B cell (primary cell): ENCODE results near the gene SNX10. TPM values are rescaled to one million over a fixed set of nuclear protein-coding genes. Genes with fewer than 3 reads are reported as not detected.
A peak's percentile ranks its signal among the peaks of the same experiment; 100 is the strongest.

Experiments used
- ATAC-seq: fragments of 200-7000 bp; cut with Tn5 transposase; one replicate; pipeline ENCODE4 v1.10.0; 2021; ENCODE audit warnings: low read depth, mild to moderate bottlenecking, moderate number of reproducible peaks, moderate library complexity
- CTCF ChIA-PET: fragments of 350-600 bp; sonication (Branson Sonifier 250); formaldehyde crosslinking; loops from one replicate; lab custom pipeline; 2021; ENCODE audit warnings: antibody characterized with exemption, inconsistent platforms; lab: Charles Lee
- POLR2A ChIA-PET: fragments of 350-600 bp; sonication (Branson Sonifier 250); formaldehyde crosslinking; loops from one replicate; lab custom pipeline; 2021; ENCODE audit warnings: antibody characterized with exemption; lab: Charles Lee
- DNase-seq: peaks from one replicate; pipeline ENCODE4 v3.0.0; 2013
- H2AFZ ChIP-seq: 2 replicates; pipeline ENCODE4 v1.6.1; 2012; ENCODE audit warnings: mild to moderate bottlenecking, low read depth, low read length; ENCODE audit not compliant: insufficient read depth, poor library complexity, severe bottlenecking
- H3K27ac ChIP-seq, 2 donors: 1 replicate in 1 of 2; 2 replicates in 1 of 2; pipeline ENCODE4 v1.5.1; 2012 to 2013; ENCODE audit warnings: low read length in 2 of 2, mild to moderate bottlenecking in 2 of 2, moderate library complexity in 1 of 2
- H3K27me3 ChIP-seq, 4 experiments: fragments of 200-600 bp in 1 of 4; sonication (generic) in 1 of 4; replicated peaks in 1 of 4; 1 replicate in 2 of 4; 2 replicates in 2 of 4; pipeline versions ENCODE4 v1.6.1 to v1.7.0; 2013 to 2016; ENCODE audit warnings: low read length in 3 of 4, mild to moderate bottlenecking in 2 of 4, mixed read lengths in 1 of 4, moderate library complexity in 1 of 4; ENCODE audit not compliant: insufficient read depth in 4 of 4, control insufficient read depth in 3 of 4; ENCODE audit errors: control extremely low read depth in 1 of 4
- H3K36me3 ChIP-seq, 2 experiments: replicated peaks in 1 of 2; 1 replicate in 1 of 2; 2 replicates in 1 of 2; pipeline versions ENCODE4 v1.6.1 to v1.7.1; 2013; ENCODE audit warnings: low read length in 1 of 2; ENCODE audit not compliant: insufficient read depth in 2 of 2, control insufficient read depth in 1 of 2; ENCODE audit errors: control extremely low read depth in 1 of 2, extremely low read depth in 1 of 2
- H3K4me1 ChIP-seq, 2 donors: fragments of 200-600 bp in 1 of 2; sonication (generic) in 1 of 2; 1 replicate in 1 of 2; 2 replicates in 1 of 2; pipeline versions ENCODE4 v1.5.1 to v1.6.1; 2013 to 2017; ENCODE audit warnings: low read length in 2 of 2; ENCODE audit not compliant: control insufficient read depth in 2 of 2, insufficient read depth in 2 of 2
- H3K4me2 ChIP-seq: replicated peaks from 2 replicates; pipeline ENCODE3; 2012; ENCODE audit warnings: mild to moderate bottlenecking, low read depth, low read length; ENCODE audit not compliant: poor library complexity, severe bottlenecking
- H3K4me3 ChIP-seq, 5 experiments: fragments of 200-600 bp in 1 of 5; sonication (generic) in 1 of 5; 1 replicate in 3 of 5; 2 replicates in 2 of 5; pipeline versions ENCODE4 v1.5.1 to v1.7.0; 2011 to 2016; ENCODE audit warnings: low read length in 4 of 5, mild to moderate bottlenecking in 4 of 5, low read depth in 2 of 5, control low read depth in 1 of 5, moderate library complexity in 1 of 5; ENCODE audit not compliant: insufficient read depth in 1 of 5; ENCODE audit errors: control extremely low read depth in 1 of 5, extremely low read depth in 1 of 5
- H3K79me2 ChIP-seq: fragments of 200-600 bp; sonication (generic); one replicate; pipeline ENCODE4 v1.6.0; 2016; ENCODE audit warnings: low read length; ENCODE audit not compliant: control insufficient read depth, insufficient read depth
- H3K9ac ChIP-seq: fragments of 200-600 bp; sonication (generic); 2 replicates; pipeline ENCODE4 v1.6.1; 2017; ENCODE audit warnings: mild to moderate bottlenecking, low read length, moderate library complexity
- H3K9me3 ChIP-seq, 3 donors: one replicate each; pipeline versions ENCODE4 v1.6.1 to v1.7.1; 2013; ENCODE audit warnings: low read length in 2 of 3; ENCODE audit not compliant: control insufficient read depth in 2 of 3, insufficient read depth in 1 of 3; ENCODE audit errors: control extremely low read depth in 1 of 3
- H4K20me1 ChIP-seq: 2 replicates; pipeline ENCODE4 v1.6.0; 2012; ENCODE audit warnings: mild to moderate bottlenecking, low read length; ENCODE audit not compliant: insufficient read depth, control insufficient read depth, poor library complexity, severe bottlenecking
- H3K27ac Mint-ChIP-seq: one replicate; pipeline ENCODE4 v1.8.0; 2021; ENCODE audit warnings: mixed read lengths
- H3K27me3 Mint-ChIP-seq: one replicate; pipeline ENCODE4 v1.8.0; 2021; ENCODE audit warnings: mixed read lengths
- H3K4me1 Mint-ChIP-seq: one replicate; pipeline ENCODE4 v1.8.0; 2021; ENCODE audit warnings: mixed read lengths
- H3K4me3 Mint-ChIP-seq: one replicate; pipeline ENCODE4 v1.8.0; 2021; ENCODE audit warnings: mixed read lengths
- H3K9me3 Mint-ChIP-seq: one replicate; pipeline ENCODE4 v1.8.0; 2022; ENCODE audit warnings: mixed read lengths; ENCODE audit not compliant: insufficient read depth
- CTCF ChIP-seq: fragments of 200-600 bp; IDR thresholded peaks from one replicate; pipeline ENCODE4 v1.8.0; 2022; ENCODE audit warnings: antibody characterized with exemption, mild to moderate bottlenecking
- EZH2 ChIP-seq: IDR thresholded peaks from 2 replicates; pipeline ENCODE4 v1.6.1; 2012; ENCODE audit warnings: borderline replicate concordance, low read depth, mild to moderate bottlenecking, moderate library complexity, low read length; ENCODE audit not compliant: insufficient read depth, poor library complexity, severe bottlenecking
- WGBS: methylation state at CpG from one replicate; pipeline ENCODE4 v1.1.5; 2013; ENCODE audit warnings: missing lambda C conversion rate; ENCODE audit not compliant: insufficient coverage; 5-methylcytosine and 5-hydroxymethylcytosine counted together
- intact Hi-C: fragments of 100-400 bp; cut with micrococcal nuclease; formaldehyde crosslinking; loops from one replicate; pipeline ENCODE4 v1.10.0; 2022
- polyA plus RNA-seq: library from polyadenylated mRNA; depleted of rRNA; stranded (reverse); fragments of >200 nt; gene quantifications from 2 replicates; pipeline ENCODE4 v1.2.3, GENCODE V29; 2012
- total RNA-seq, 2 donors: library from RNA; stranded (reverse); fragments of 120-200 nt in 1 of 2; gene quantifications; 1 replicate in 1 of 2; 2 replicates in 1 of 2; pipeline versions ENCODE4 v1.2.3 to v1.2.4, GENCODE V29; 2013 to 2022

Gene SNX10
- total and polyA plus RNA-seq, 2 donors (not counting 1 experiment from before 2014, with no cell fraction given): 26.5 to 29.2 TPM

GRCh38 chr7:26334166-26334859, 42.7 kb downstream of the SNX10 start:
- no peak for ATAC-seq
- Mint-ChIP-seq H3K4me3 (peak overlapping the region; percentile 82), H3K4me1 (peaks cover 85% of the 10 kb centered on the region), H3K9me3 (no peaks in the 10 kb centered on the region), H3K27me3 (no peaks in the 10 kb centered on the region), H3K27ac (peak overlapping the region; percentile 94)
- peak overlapping the region; percentile 16 for H2AFZ ChIP-seq
- H3K79me2 ChIP-seq: peaks cover 82% of the 10 kb centered on the region
- DNase-seq: peak; percentile 42
- no peak for TF ChIP-seq EZH2
- no peak for TF ChIP-seq CTCF
- H4K20me1 ChIP-seq: no peaks in the 10 kb centered on the region
- no CpG with 5 or more reads among the region's 1 CpG for WGBS
- H3K36me3 ChIP-seq: peaks cover 1 to 3% of the 10 kb centered on the region in 2 experiments
- CTCF ChIA-PET: interaction anchor here (0.8 to 4.7 kb wide), 6 partner anchors 15 to 43 kb away, joined by 3 to 27 read pairs (median 3); partner anchors contain the start of gene SNX10
- peak overlapping the region; percentile 62 for H3K4me2 ChIP-seq
- H3K27me3 ChIP-seq: no peaks in the 10 kb centered on the region
- H3K9me3 ChIP-seq: peaks cover 0 to 12% (median 0%) of the 10 kb centered on the region in 3 donors
- H3K9ac ChIP-seq: peak overlapping the region; percentile 40
- intact Hi-C loops: no loop called here
- peaks cover 82 to 85% of the 10 kb centered on the region in 2 donors for H3K4me1 ChIP-seq
- H3K4me3 ChIP-seq: peak overlapping the region in 1 of 5 experiments; percentile 36
- POLR2A ChIA-PET: interaction anchor here (1.0 to 1.1 kb wide), 2 partner anchors 19 to 41 kb away, joined by 3 to 7 read pairs; no protein-coding TSS in a partner anchor
- peak overlapping the region; percentile 68 to 73 for H3K27ac ChIP-seq
